Ammon's horn (tissue), 1 donor: ENCODE results near the gene HOMEZ.
A peak's percentile ranks its signal among the peaks of the same experiment; 100 is the strongest.
"Not testable (repeated sequence)": the region's sequence is repeated elsewhere in the genome, so short reads cannot be mapped to it uniquely, and the experiment has no call there.

Source experiments
- DNase-seq: peaks from one replicate; pipeline ENCODE4 v3.0.0-alpha.2; 2016; ENCODE audit warnings: low spot score

Gene HOMEZ

GRCh38 chr14:23286020-23286901 lies at the start of gene HOMEZ:
Gene HOMEZ (minus strand): TSS chr14:23286132. CDS start chr14:23285952, 180 bp downstream.
- peak; percentile 100 for DNase-seq

- DNase-seq = no peak
These were observed 49.7 kb upstream of the HOMEZ start for GRCh38 chr14:23335623-23336022.

- peak; percentile 89 for DNase-seq
These were observed 42.2 kb upstream of the HOMEZ start for GRCh38 chr14:23327947-23328744.

- DNase-seq = no peak
These were observed 40.8 kb upstream of the HOMEZ start for GRCh38 chr14:23326491-23327332.

GRCh38 chr14:23325746-23326145 lies 39.8 kb upstream of the HOMEZ start:
- not testable (repeated sequence) for DNase-seq

- DNase-seq = no peak
These were observed 39.1 kb upstream of the HOMEZ start for GRCh38 chr14:23324993-23325392.

GRCh38 chr14:23324455-23324846 lies 38.5 kb upstream of the HOMEZ start:
- no peak for DNase-seq

- no peak for DNase-seq
These were observed 38.0 kb upstream of the HOMEZ start for GRCh38 chr14:23323838-23324454.

- DNase-seq = no peak
These were observed 36.9 kb upstream of the HOMEZ start for GRCh38 chr14:23322568-23323517.

- no peak for DNase-seq
These were observed 35.9 kb upstream of the HOMEZ start for GRCh38 chr14:23321572-23322547.

- peak; percentile 100 for DNase-seq
These were observed 34.9 kb upstream of the HOMEZ start, which contains the start of gene PABPN1 for GRCh38 chr14:23320584-23321571. Gene PABPN1 (plus strand): TSS chr14:23321457. CDS start chr14:23321470, 13 bp downstream.

GRCh38 chr14:23319746-23320583 lies 34.0 kb upstream of the HOMEZ start:
- no peak for DNase-seq

- DNase-seq = no peak
These were observed 30.4 kb upstream of the HOMEZ start for GRCh38 chr14:23316300-23316699.

- DNase-seq = no peak
These were observed 24.6 kb upstream of the HOMEZ start for GRCh38 chr14:23310546-23310945.

- no peak for DNase-seq
These were observed 23.0 kb upstream of the HOMEZ start for GRCh38 chr14:23308721-23309445.
